Lung (tissue), 12 donors: Measurements from ENCODE around the gene ROCK2. TPM values are rescaled to one million over a fixed set of nuclear protein-coding genes. Genes with fewer than 3 reads are reported as not detected.
"Not testable (repeated sequence)": the region's sequence is repeated elsewhere in the genome, so short reads cannot be mapped to it uniquely, and the experiment has no call there.

Source experiments
- ATAC-seq: fragments of 200-7000 bp; cut with Tn5 transposase; one replicate; pipeline ENCODE4 v1.9.1; 2020; ENCODE audit warnings: moderate number of reproducible peaks; ENCODE audit not compliant: insufficient read depth, low FRiP score
- DNase-seq, 3 donors: peaks; one replicate each; pipeline ENCODE4 v3.0.0-alpha.2; 2013 to 2017
- H3K27ac ChIP-seq, 2 donors: one replicate each; pipeline ENCODE4 v1.5.1; 2013; ENCODE audit warnings: mild to moderate bottlenecking in 2 of 2, moderate library complexity in 2 of 2, control low read depth in 1 of 2, inconsistent platforms in 1 of 2, low read depth in 1 of 2, low read length in 1 of 2
- H3K27me3 ChIP-seq, 3 donors: one replicate each; pipeline ENCODE4 v1.5.1; 2013; ENCODE audit warnings: low read length in 2 of 3; ENCODE audit not compliant: control insufficient read depth in 3 of 3, insufficient read depth in 3 of 3
- H3K36me3 ChIP-seq, 4 donors: one replicate each; pipeline ENCODE4 v1.5.1; 2013; ENCODE audit warnings: low read length in 4 of 4, mild to moderate bottlenecking in 1 of 4, moderate library complexity in 1 of 4; ENCODE audit not compliant: control insufficient read depth in 4 of 4, insufficient read depth in 4 of 4
- H3K4me1 ChIP-seq, 5 donors: one replicate each; pipeline ENCODE4 v1.5.1; 2013; ENCODE audit warnings: low read length in 5 of 5, mild to moderate bottlenecking in 2 of 5, moderate library complexity in 1 of 5; ENCODE audit not compliant: control insufficient read depth in 5 of 5, insufficient read depth in 5 of 5
- H3K4me3 ChIP-seq: one replicate; pipeline ENCODE4 v1.5.1; 2013; ENCODE audit warnings: mild to moderate bottlenecking, control low read depth, moderate library complexity
- H3K9ac ChIP-seq, 2 donors: one replicate each; pipeline ENCODE4 v1.5.1; 2013; ENCODE audit warnings: low read length in 2 of 2, control low read depth in 1 of 2; ENCODE audit not compliant: insufficient read depth in 1 of 2
- H3K9me3 ChIP-seq, 4 donors: one replicate each; pipeline ENCODE4 v1.5.1; 2013; ENCODE audit warnings: low read length in 3 of 4, mild to moderate bottlenecking in 1 of 4, moderate library complexity in 1 of 4; ENCODE audit not compliant: control insufficient read depth in 4 of 4, insufficient read depth in 3 of 4
- CTCF ChIP-seq: IDR thresholded peaks from 2 replicates; pipeline ENCODE4 v1.5.1; 2012; ENCODE audit warnings: mild to moderate bottlenecking; ENCODE audit errors: control extremely low read depth, extremely low read depth
- WGBS, 2 donors: extraction: QIAGEN DNeasy Blood & Tissue Kit; methylation state at CpG; one replicate each; pipeline ENCODE4 v1.1.7; 2013; 5-methylcytosine and 5-hydroxymethylcytosine counted together
- polyA plus RNA-seq, 2 donors: library from polyadenylated mRNA; stranded (reverse); fragments of 200-250 nt; gene quantifications; one replicate each; pipeline ENCODE4 v1.2.1, GENCODE V29; 2013
- total RNA-seq, 2 donors: library from RNA; depleted of rRNA in 1 of 2; stranded (reverse); fragments of >200 nt in 1 of 2; gene quantifications; one replicate each; pipeline ENCODE4 v1.2.1, GENCODE V29; 2014 to 2021
- donor health status: control.
- donor health status: control.
- donor health status: Bipolar disorder and iron deficiency.
- donor health status: healthy.
- donor health status: DM: yes; HTN: yes; CAD: no.

Gene ROCK2
- total and polyA plus RNA-seq, 4 donors: 8.0 to 103 (median 28.7) TPM

- Histone ChIP-seq H3K4me1 (peaks cover 0 to 2% (median 0%) of the 10 kb centered on the region in 5 donors), H3K36me3 (no peaks in the 10 kb centered on the region), H3K4me3 (no peak overlapping the region), H3K9ac (no peak overlapping the region), H3K27ac (no peak overlapping the region), H3K27me3 (no peaks in the 10 kb centered on the region), H3K9me3 (no peaks in the 10 kb centered on the region)
- DNase-seq (no peak), ATAC-seq (no peak)
- no peak for TF ChIP-seq CTCF
- 56 to 74% methylated on average over 13 of the region's 13 CpGs for WGBS, 2 donors
Measured at GRCh38 chr2:11169333-11169732, 175.1 kb downstream of the ROCK2 start.

DNA sequence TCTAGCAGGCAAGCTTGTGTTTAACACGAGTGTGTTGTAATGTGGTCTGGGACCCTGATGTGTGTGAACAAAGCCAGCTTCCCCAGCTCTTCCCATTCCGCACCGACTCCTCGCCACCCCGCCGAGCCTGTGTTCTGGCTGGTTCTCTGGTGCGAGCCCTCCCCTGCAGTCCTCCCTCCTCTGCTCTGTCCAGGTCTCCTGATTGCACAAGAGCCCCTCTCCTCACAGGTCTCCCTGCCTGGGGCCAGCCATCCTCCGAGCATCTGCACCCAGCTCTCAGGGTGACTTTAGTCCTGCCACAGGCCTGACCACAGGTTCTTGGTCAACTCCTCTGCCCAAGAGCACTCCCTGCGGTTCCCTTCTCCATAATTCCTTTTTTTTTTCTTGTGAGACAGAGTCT is 175.9 kb downstream of the ROCK2 start:
- no peaks in the 10 kb centered on the region for H3K9me3 ChIP-seq
- H3K9ac ChIP-seq: no peak overlapping the region
- H3K4me1 ChIP-seq: no peaks in the 10 kb centered on the region
- ATAC-seq: no peak
- no peaks in the 10 kb centered on the region for H3K27me3 ChIP-seq
- DNase-seq: no peak
- H3K27ac ChIP-seq: no peak overlapping the region
- H3K4me3 ChIP-seq: no peak overlapping the region
- no peak for TF ChIP-seq CTCF
- peaks cover 0 to 2% (median 0%) of the 10 kb centered on the region in 4 donors for H3K36me3 ChIP-seq
- WGBS, 2 donors: 74 to 78% methylated on average over 9 of the region's 9 CpGs

- Histone ChIP-seq H3K27me3 (no peaks in the 10 kb centered on the region), H3K4me3 (no peak overlapping the region), H3K36me3 (peaks cover 0 to 3% (median 1%) of the 10 kb centered on the region in 4 donors), H3K4me1 (no peaks in the 10 kb centered on the region), H3K9me3 (no peaks in the 10 kb centered on the region), H3K27ac (no peak overlapping the region), H3K9ac (no peak overlapping the region)
- ATAC-seq (no peak), DNase-seq (no peak)
- no peak for TF ChIP-seq CTCF
- WGBS, 2 donors: 92% methylated on average over 10 of the region's 10 CpGs
Measured at GRCh38 chr2:11166476-11166875, 178.0 kb downstream of the ROCK2 start.

- H3K9me3 ChIP-seq, H3K36me3 ChIP-seq, H3K27me3 ChIP-seq, H3K9ac ChIP-seq, DNase-seq, ATAC-seq, H3K4me3 ChIP-seq, H3K4me1 ChIP-seq, H3K27ac ChIP-seq: not testable (repeated sequence)
- WGBS, 2 donors: 95 to 98% methylated on average over 19 to 28 of the region's 28 CpGs
Measured at GRCh38 chr2:11165046-11165445, 179.4 kb downstream of the ROCK2 start.
